HCT116 (cell line): Measurements from ENCODE around the gene KLRC3. TPM values are rescaled to one million over a fixed set of nuclear protein-coding genes. Genes with fewer than 3 reads are reported as not detected.

Experiments
- ATAC-seq: fragments of 200-7000 bp; cut with Tn5 transposase; 2 replicates; pipeline ENCODE4 v1.9.1; 2020; ENCODE audit warnings: mild to moderate bottlenecking, moderate library complexity
- BruUV-seq: library from RNA; stranded (reverse); fragments of 400-500 nt; replicated peaks from 2 replicates; lab custom pipeline; 2021; lab: Mats Ljungman, UMichigan
- CTCF ChIA-PET: fragments of 300-600 bp; sonication (Branson Sonifier 250); formaldehyde crosslinking; loops from one replicate; lab custom pipeline; 2021; ENCODE audit warnings: antibody characterized with exemption; lab: Charles Lee
- POLR2A ChIA-PET: fragments of 300-600, 350-600 bp; sonication (Branson Sonifier 250); formaldehyde crosslinking; loops from one replicate; lab custom pipeline; 2021; ENCODE audit warnings: antibody characterized with exemption; lab: Charles Lee
- RAD21 ChIA-PET, 2 experiments: fragments of 300-600 bp; sonication (Branson Sonifier 250); formaldehyde crosslinking; loops; one replicate each; lab custom pipeline; 2023; ENCODE audit warnings: low total read pairs in 2 of 2; ENCODE audit not compliant: uncharacterized antibody in 2 of 2, unreplicated experiment in 2 of 2, low non-redundant PET in 1 of 2; lab: Charles Lee
- DNase-seq: peaks from one replicate; pipeline ENCODE4 v3.0.0-alpha.2; 2010; ENCODE audit warnings: low read depth, low spot score
- H2AFZ ChIP-seq: fragments of 200-600 bp; shearing (Covaris generic), sonication (generic); 2 replicates; pipeline ENCODE4 v1.6.1; 2017; ENCODE audit warnings: low read depth, mixed run types, mixed read lengths, antibody characterized with exemption, low read length; ENCODE audit not compliant: poor library complexity, severe bottlenecking
- H3K27ac ChIP-seq: 2 replicates; pipeline ENCODE4 v1.5.1; 2012; ENCODE audit warnings: low read depth, low read length
- H3K27me3 ChIP-seq: fragments of 200-600 bp; sonication (generic); 2 replicates; pipeline ENCODE4 v1.6.1; 2016; ENCODE audit warnings: mixed run types, low read length, mixed read lengths; ENCODE audit not compliant: insufficient read depth
- H3K36me3 ChIP-seq, 2 experiments: fragments of 200-500 bp in 1 of 2; fragments of 200-600 bp in 1 of 2; sonication (Bioruptor generic) in 1 of 2; sonication (generic) in 1 of 2; 2 replicates each; pipeline versions ENCODE4 v1.5.1 to v1.6.1; 2014 to 2016; ENCODE audit warnings: low read length in 2 of 2, inconsistent platforms in 1 of 2, mixed read lengths in 1 of 2, mixed run types in 1 of 2; ENCODE audit not compliant: insufficient read depth in 2 of 2, control insufficient read depth in 1 of 2
- H3K4me1 ChIP-seq, 2 experiments: fragments of 200-600 bp in 1 of 2; sonication (generic) in 1 of 2; 2 replicates each; pipeline versions ENCODE4 v1.5.1 to v1.6.1; 2012 to 2017; ENCODE audit warnings: low read length in 2 of 2, inconsistent platforms in 1 of 2, mild to moderate bottlenecking in 1 of 2, mixed read lengths in 1 of 2, mixed run types in 1 of 2, moderate library complexity in 1 of 2; ENCODE audit not compliant: insufficient read depth in 2 of 2, control insufficient read depth in 1 of 2
- H3K4me2 ChIP-seq: fragments of 200-600 bp; sonication (generic); 2 replicates; pipeline ENCODE4 v1.6.1; 2017; ENCODE audit warnings: mixed run types, low read length, mixed read lengths
- H3K4me3 ChIP-seq, 2 experiments: fragments of 200-600 bp in 1 of 2; sonication (generic) in 1 of 2; replicated peaks in 1 of 2; 2 replicates each; pipeline ENCODE4 v1.5.1; 2011 to 2016; ENCODE audit warnings: low read length in 2 of 2, control low read depth in 1 of 2, low read depth in 1 of 2, mild to moderate bottlenecking in 1 of 2, mixed read lengths in 1 of 2, mixed run types in 1 of 2
- H3K79me2 ChIP-seq: fragments of 200-600 bp; sonication (generic); 2 replicates; pipeline ENCODE4 v1.6.1; 2017; ENCODE audit warnings: mild to moderate bottlenecking, mixed run types, low read length, moderate library complexity, mixed read lengths; ENCODE audit not compliant: insufficient read depth
- H3K9ac ChIP-seq: fragments of 200-600 bp; sonication (generic); 2 replicates; pipeline ENCODE4 v1.6.1; 2016; ENCODE audit warnings: low read length, mixed read lengths
- H3K9me2 ChIP-seq: fragments of 200-600 bp; sonication (generic), shearing (Covaris generic); 2 replicates; pipeline ENCODE4 v1.6.1; 2017; ENCODE audit warnings: mixed run types, mild to moderate bottlenecking, moderate library complexity; ENCODE audit not compliant: insufficient read depth
- H3K9me3 ChIP-seq, 2 experiments: fragments of 200-500 bp in 1 of 2; fragments of 200-600 bp in 1 of 2; sonication (Bioruptor generic) in 1 of 2; sonication (generic) in 1 of 2; 2 replicates each; pipeline ENCODE4 v1.6.1; 2014 to 2017; ENCODE audit warnings: low read length in 2 of 2, mixed read lengths in 2 of 2, inconsistent platforms in 1 of 2, low read depth in 1 of 2, mild to moderate bottlenecking in 1 of 2, mixed run types in 1 of 2, moderate library complexity in 1 of 2; ENCODE audit not compliant: control insufficient read depth in 1 of 2, insufficient read depth in 1 of 2
- H4K20me1 ChIP-seq: fragments of 200-600 bp; sonication (generic), shearing (Covaris generic); 2 replicates; pipeline ENCODE4 v1.6.1; 2017; ENCODE audit warnings: mixed run types, mild to moderate bottlenecking, moderate library complexity; ENCODE audit not compliant: insufficient read depth
- ATF3 ChIP-seq: IDR thresholded peaks from 2 replicates; pipeline ENCODE4 v1.6.1; 2012
- CBX3 ChIP-seq: IDR thresholded peaks from 2 replicates; pipeline ENCODE4 v1.6.1; 2012; ENCODE audit warnings: low read depth
- CEBPB ChIP-seq: IDR thresholded peaks from 2 replicates; pipeline ENCODE4 v1.6.1; 2012; ENCODE audit warnings: low read depth
- CTCF ChIP-seq, 3 experiments: fragments of 200-600 bp in 1 of 3; sonication (generic) in 1 of 3; IDR thresholded peaks in 2 of 3; conservative IDR thresholded peaks in 1 of 3; 2 replicates each; pipeline ENCODE4 v1.5.1; 2012 to 2017; ENCODE audit warnings: low read depth in 2 of 3, low read length in 2 of 3, antibody characterized with exemption in 1 of 3, borderline replicate concordance in 1 of 3, control low read depth in 1 of 3, mild to moderate bottlenecking in 1 of 3, mixed read lengths in 1 of 3, mixed run types in 1 of 3, moderate library complexity in 1 of 3; ENCODE audit not compliant: insufficient read depth in 1 of 3
- EGR1 ChIP-seq: IDR thresholded peaks from 2 replicates; pipeline ENCODE4 v1.6.1; 2012; ENCODE audit warnings: low read depth
- ELF1 ChIP-seq: IDR thresholded peaks from 2 replicates; pipeline ENCODE4 v1.6.1; 2012; ENCODE audit warnings: low read depth, borderline replicate concordance
- EZH2 ChIP-seq: fragments of 200-600 bp; sonication (generic); IDR thresholded peaks from 2 replicates; pipeline ENCODE4 v1.6.1; 2017; ENCODE audit warnings: antibody characterized with exemption, mixed run types
- EZH2phosphoT487 ChIP-seq: fragments of 200-600 bp; IDR thresholded peaks from 2 replicates; pipeline ENCODE4 v1.6.1; 2018; ENCODE audit warnings: antibody characterized with exemption, borderline replicate concordance
- FOSL1 ChIP-seq: IDR thresholded peaks from 2 replicates; pipeline ENCODE4 v1.6.1; 2012; ENCODE audit warnings: low read depth
- MAX ChIP-seq: IDR thresholded peaks from 2 replicates; pipeline ENCODE4 v1.6.1; 2012
- POLR2A ChIP-seq: IDR thresholded peaks from 2 replicates; pipeline ENCODE4 v1.7.0; 2011; ENCODE audit warnings: borderline replicate concordance; ENCODE audit not compliant: insufficient read depth, insufficient read length; ENCODE audit errors: extremely low read depth
- POLR2AphosphoS5 ChIP-seq: IDR thresholded peaks from 2 replicates; pipeline ENCODE4 v1.6.1; 2011; ENCODE audit warnings: mild to moderate bottlenecking, low read depth, low read length, moderate library complexity
- RAD21 ChIP-seq: IDR thresholded peaks from 2 replicates; pipeline ENCODE4 v1.6.1; 2012; ENCODE audit warnings: low read depth, mild to moderate bottlenecking
- REST ChIP-seq: IDR thresholded peaks from 2 replicates; pipeline ENCODE4 v1.6.1; 2012; ENCODE audit warnings: low read depth
- SP1 ChIP-seq: IDR thresholded peaks from 2 replicates; pipeline ENCODE4 v1.6.1; 2012; ENCODE audit warnings: low read depth
- SRF ChIP-seq: IDR thresholded peaks from 2 replicates; pipeline ENCODE4 v1.6.1; 2012; ENCODE audit warnings: low read depth
- TCF7L2 ChIP-seq: IDR thresholded peaks from 2 replicates; pipeline ENCODE4 v1.7.0; 2011; ENCODE audit warnings: borderline replicate concordance, inconsistent platforms; ENCODE audit not compliant: insufficient read depth, insufficient read length; ENCODE audit errors: extremely low read depth
- YY1 ChIP-seq: IDR thresholded peaks from 2 replicates; pipeline ENCODE4 v1.6.1; 2011; ENCODE audit warnings: low read length, low read depth, moderate library complexity, mild to moderate bottlenecking; ENCODE audit not compliant: insufficient replicate concordance; ENCODE audit errors: extremely low read depth
- ZBTB33 ChIP-seq: IDR thresholded peaks from 2 replicates; pipeline ENCODE4 v1.6.1; 2011; ENCODE audit warnings: mild to moderate bottlenecking, low read length, moderate library complexity; ENCODE audit not compliant: insufficient replicate concordance; ENCODE audit errors: extremely low read depth
- ZNF274 ChIP-seq: fragments of 200-500 bp; sonication (Bioruptor generic); IDR thresholded peaks from 2 replicates; pipeline ENCODE4 v1.6.1; 2014; ENCODE audit warnings: mild to moderate bottlenecking, low read depth, low read length, inconsistent platforms
- intact Hi-C: fragments of 100-400 bp; cut with micrococcal nuclease; formaldehyde crosslinking; loops from 2 replicates; pipeline ENCODE4 v1.10.0; 2022
- total RNA-seq: library from RNA; stranded (reverse); gene quantifications from one replicate; pipeline ENCODE4 v1.2.1, GENCODE V29; 2021; ENCODE audit not compliant: unreplicated experiment

The KLRC3 gene
- total RNA-seq, 1 experiment from 2014 or later = 1.8 TPM

- CTCF ChIA-PET = interaction anchor here (0.8 to 3.1 kb wide), 9 partner anchors 26 to 404 kb away, joined by 3 to 29 read pairs (median 4); no protein-coding TSS in a partner anchor
- DNase-seq = no peak
- peak overlapping the region; percentile 67 for H2AFZ ChIP-seq
Observed at GRCh38 chr12:10366875-10367274, 53.5 kb downstream of the KLRC3 start.

More at GRCh38 chr12:10366875-10367274, 53.5 kb downstream of the KLRC3 start:
- intact Hi-C loops = no loop called here
- H3K9ac ChIP-seq = no peak overlapping the region
- H3K36me3 ChIP-seq = no peaks in the 10 kb centered on the region
- H4K20me1 ChIP-seq = no peaks in the 10 kb centered on the region
- no peak for ATAC-seq
- no peak for TF ChIP-seq FOSL1
- no peak for TF ChIP-seq SRF
- TF ChIP-seq EZH2 = no peak
- no peak for TF ChIP-seq REST
- TF ChIP-seq CEBPB = no peak
- TF ChIP-seq ZBTB33 = no peak
- no peak for TF ChIP-seq POLR2AphosphoS5
- TF ChIP-seq CBX3 = no peak
- no peak for TF ChIP-seq EGR1
- no peak for TF ChIP-seq POLR2A
- TF ChIP-seq SP1 = peak; percentile 30; the same call in 1 of the 2 replicates
- TF ChIP-seq ZNF274 = no peak
- 0 out of 2 replicates have a peak, but pooled peaks have one; percentile 14 for TF ChIP-seq ELF1
- TF ChIP-seq RAD21 = peak; percentile 74
- no peak for TF ChIP-seq EZH2phosphoT487
- TF ChIP-seq YY1 = no peak
- TF ChIP-seq MAX = peak; percentile 39; the same call in 1 of the 2 replicates
- peak; percentile 31 to 46 (median 38); a peak in 4 of 6 replicates for TF ChIP-seq CTCF (IDR thresholded peaks at IDR 0.05 in 2 of 3, conservative IDR thresholded peaks at IDR 0.05 in 1 of 3; ENCODE audit: borderline replicate concordance in 1 of 3, insufficient read depth in 1 of 3, low read depth in 2 of 3, low read length in 2 of 3)
- no peak for TF ChIP-seq TCF7L2
- TF ChIP-seq ATF3 = no peak
- TF ChIP-seq, all 23 proteins: peak for 5
- peaks cover 0 to 7% of the 10 kb centered on the region in 2 experiments; a peak in 2 of 4 replicates for H3K9me3 ChIP-seq
- H3K9me2 ChIP-seq = no peaks in the 10 kb centered on the region
- POLR2A ChIA-PET = no interaction called here
- H3K27ac ChIP-seq = peak overlapping the region; percentile 89
- BruUV-seq = no TSS peak
- H3K79me2 ChIP-seq = no peaks in the 10 kb centered on the region
- RAD21 ChIA-PET = interaction anchor here in 1 of 2 experiments (0.5 to 1.2 kb wide), 2 partner anchors 142 to 195 kb away, joined by 4 to 7 read pairs; no protein-coding TSS in a partner anchor
- no peaks in the 10 kb centered on the region for H3K27me3 ChIP-seq
- peak overlapping the region; percentile 90; the same call in 1 of the 2 replicates for H3K4me2 ChIP-seq
- H3K4me3 ChIP-seq = no peak overlapping the region
- peaks cover 25 to 48% of the 10 kb centered on the region in 2 experiments; a peak in 3 of 4 replicates for H3K4me1 ChIP-seq
